ENCODE measurements around the gene RIMS1. TPM values are rescaled to one million over a fixed set of nuclear protein-coding genes. Genes with fewer than 3 reads are reported as not detected.

RIMS1 gene
- total RNA-seq (1 to 10 TPM; 2.9 to 5.7 TPM), polyA plus RNA-seq (under 1 TPM; 0.14 to 0.34 TPM)
- long read RNA-seq, donor 1: 0 reads
- long read RNA-seq, donor 2: 0 reads
- long read RNA-seq, donor 3: 0 reads
- long read RNA-seq, donor 4: 0 reads
- long read RNA-seq, donor 5: 0 reads

- Histone ChIP-seq H3K27me3 (ENCODE audit: control insufficient read depth in 3 of 3, insufficient read depth in 3 of 3, low read length in 2 of 3) (peaks cover 0 to 17% (median 7%) of the 10 kb centered on the region in 3 donors), H3K36me3 (ENCODE audit: control insufficient read depth in 4 of 4, insufficient read depth in 4 of 4, low read length in 4 of 4) (no peaks in the 10 kb centered on the region), H3K4me1 (ENCODE audit: control insufficient read depth in 5 of 5, insufficient read depth in 5 of 5, low read length in 5 of 5) (peaks cover 0 to 6% (median 5%) of the 10 kb centered on the region in 5 donors), H3K9ac (ENCODE audit: insufficient read depth in 1 of 2, low read length in 2 of 2) (no peak within 1 kb of the TSS), H3K27ac (ENCODE audit: low read depth in 1 of 2, low read length in 1 of 2) (no peak within 1 kb of the TSS), H3K4me3 (peak within 1 kb of the TSS; percentile 49), H3K9me3 (ENCODE audit: control insufficient read depth in 4 of 4, insufficient read depth in 3 of 4, low read length in 3 of 4) (no peaks in the 10 kb centered on the region)
- 1 to 3% methylated on average over 26 to 70 of the region's 70 CpGs for WGBS, 2 donors
- TF ChIP-seq, protein P1, sequence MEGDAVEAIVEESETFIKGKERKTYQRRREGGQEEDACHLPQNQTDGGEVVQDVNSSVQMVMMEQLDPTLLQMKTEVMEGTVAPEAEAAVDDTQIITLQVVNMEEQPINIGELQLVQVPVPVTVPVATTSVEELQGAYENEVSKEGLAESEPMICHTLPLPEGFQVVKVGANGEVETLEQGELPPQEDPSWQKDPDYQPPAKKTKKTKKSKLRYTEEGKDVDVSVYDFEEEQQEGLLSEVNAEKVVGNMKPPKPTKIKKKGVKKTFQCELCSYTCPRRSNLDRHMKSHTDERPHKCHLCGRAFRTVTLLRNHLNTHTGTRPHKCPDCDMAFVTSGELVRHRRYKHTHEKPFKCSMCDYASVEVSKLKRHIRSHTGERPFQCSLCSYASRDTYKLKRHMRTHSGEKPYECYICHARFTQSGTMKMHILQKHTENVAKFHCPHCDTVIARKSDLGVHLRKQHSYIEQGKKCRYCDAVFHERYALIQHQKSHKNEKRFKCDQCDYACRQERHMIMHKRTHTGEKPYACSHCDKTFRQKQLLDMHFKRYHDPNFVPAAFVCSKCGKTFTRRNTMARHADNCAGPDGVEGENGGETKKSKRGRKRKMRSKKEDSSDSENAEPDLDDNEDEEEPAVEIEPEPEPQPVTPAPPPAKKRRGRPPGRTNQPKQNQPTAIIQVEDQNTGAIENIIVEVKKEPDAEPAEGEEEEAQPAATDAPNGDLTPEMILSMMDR (IDR thresholded peaks at IDR 0.05; ENCODE audit: control extremely low read depth, extremely low read depth): no peak
- peak; percentile 6 for ATAC-seq (ENCODE audit: insufficient read depth, low FRiP score)
- peak; percentile 33 to 54 (median 42) for DNase-seq
These were observed at the start of gene RIMS1 for GRCh38 chr6:71886184-71887005. RIMS1 (plus strand) TSS chr6:71886550; CDS start chr6:71887024, 474 bp downstream.

- H3K9me3 ChIP-seq (ENCODE audit: control insufficient read depth in 4 of 4, insufficient read depth in 3 of 4, low read length in 3 of 4): no peaks in the 10 kb centered on the region
- no peaks in the 10 kb centered on the region for H3K4me1 ChIP-seq (ENCODE audit: control insufficient read depth in 5 of 5, insufficient read depth in 5 of 5, low read length in 5 of 5)
- ATAC-seq (ENCODE audit: insufficient read depth, low FRiP score) (no peak), DNase-seq (peak in 2 of 3 donors; percentile 2 to 19)
- 48 to 61% methylated on average over 1 of the region's 1 CpG for WGBS, 2 donors
- H3K9ac ChIP-seq (ENCODE audit: insufficient read depth in 1 of 2, low read length in 2 of 2): no peak overlapping the region
- H3K4me3 ChIP-seq: no peak overlapping the region
- H3K27me3 ChIP-seq (ENCODE audit: control insufficient read depth in 3 of 3, insufficient read depth in 3 of 3, low read length in 2 of 3): no peaks in the 10 kb centered on the region
- TF ChIP-seq, protein P1 (IDR thresholded peaks at IDR 0.05; ENCODE audit: control extremely low read depth, extremely low read depth): no peak
- no peak overlapping the region for H3K27ac ChIP-seq (ENCODE audit: low read depth in 1 of 2, low read length in 1 of 2)
- no peaks in the 10 kb centered on the region for H3K36me3 ChIP-seq (ENCODE audit: control insufficient read depth in 4 of 4, insufficient read depth in 4 of 4, low read length in 4 of 4)
These were observed 35.1 kb upstream of the RIMS1 start for GRCh38 chr6:71851214-71851613.

GRCh38 chr6:71852948-71853347 is 33.4 kb upstream of the RIMS1 start:
- H3K36me3 ChIP-seq (ENCODE audit: control insufficient read depth in 4 of 4, insufficient read depth in 4 of 4, low read length in 4 of 4): no peaks in the 10 kb centered on the region
- H3K9ac ChIP-seq (ENCODE audit: insufficient read depth in 1 of 2, low read length in 2 of 2): no peak overlapping the region
- H3K27me3 ChIP-seq (ENCODE audit: control insufficient read depth in 3 of 3, insufficient read depth in 3 of 3, low read length in 2 of 3): no peaks in the 10 kb centered on the region
- 87 to 91% methylated on average over 3 of the region's 3 CpGs for whole genome bisulfite sequencing, 2 donors
- no peak overlapping the region for H3K27ac ChIP-seq (ENCODE audit: low read depth in 1 of 2, low read length in 1 of 2)
- no peak overlapping the region for H3K4me3 ChIP-seq
- H3K4me1 ChIP-seq (ENCODE audit: control insufficient read depth in 5 of 5, insufficient read depth in 5 of 5, low read length in 5 of 5): no peaks in the 10 kb centered on the region
- TF ChIP-seq, protein P1 (IDR thresholded peaks at IDR 0.05; ENCODE audit: control extremely low read depth, extremely low read depth): no peak
- ATAC-seq (ENCODE audit: insufficient read depth, low FRiP score) (no peak), DNase-seq (no peak)
- H3K9me3 ChIP-seq (ENCODE audit: control insufficient read depth in 4 of 4, insufficient read depth in 3 of 4, low read length in 3 of 4): no peaks in the 10 kb centered on the region
